GM12874 (cell line): ENCODE measurements around the gene ADAR.

Source experiments
- TF ChIP-seq, protein P1 (sequence below): IDR thresholded peaks from 2 replicates; pipeline ENCODE4 v1.5.1; 2011; ENCODE audit warnings: low read depth, mild to moderate bottlenecking, control low read depth, low read length, moderate library complexity; ENCODE audit not compliant: insufficient read depth

Gene ADAR

DNA sequence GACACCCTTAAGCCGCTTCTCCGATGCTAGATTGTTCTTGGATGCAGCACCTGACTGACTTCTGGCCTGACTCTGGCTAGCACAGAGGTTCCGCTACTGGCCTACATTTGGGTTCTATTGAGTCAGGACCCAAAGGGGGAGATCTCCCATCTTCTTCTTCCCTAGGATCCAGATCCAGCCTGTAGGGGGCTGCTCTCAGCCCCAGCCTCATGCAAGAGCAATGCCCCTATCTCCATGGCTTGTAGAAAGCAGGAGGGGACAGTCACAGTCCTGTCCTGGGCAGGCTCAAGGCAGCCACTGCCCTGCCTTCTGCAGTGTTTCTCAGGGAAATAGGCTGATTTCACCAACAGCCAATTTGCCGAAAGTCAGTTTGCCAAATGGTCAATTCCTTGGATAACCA, 6.3 kb upstream of the ADAR start:
- TF ChIP-seq, protein P1, sequence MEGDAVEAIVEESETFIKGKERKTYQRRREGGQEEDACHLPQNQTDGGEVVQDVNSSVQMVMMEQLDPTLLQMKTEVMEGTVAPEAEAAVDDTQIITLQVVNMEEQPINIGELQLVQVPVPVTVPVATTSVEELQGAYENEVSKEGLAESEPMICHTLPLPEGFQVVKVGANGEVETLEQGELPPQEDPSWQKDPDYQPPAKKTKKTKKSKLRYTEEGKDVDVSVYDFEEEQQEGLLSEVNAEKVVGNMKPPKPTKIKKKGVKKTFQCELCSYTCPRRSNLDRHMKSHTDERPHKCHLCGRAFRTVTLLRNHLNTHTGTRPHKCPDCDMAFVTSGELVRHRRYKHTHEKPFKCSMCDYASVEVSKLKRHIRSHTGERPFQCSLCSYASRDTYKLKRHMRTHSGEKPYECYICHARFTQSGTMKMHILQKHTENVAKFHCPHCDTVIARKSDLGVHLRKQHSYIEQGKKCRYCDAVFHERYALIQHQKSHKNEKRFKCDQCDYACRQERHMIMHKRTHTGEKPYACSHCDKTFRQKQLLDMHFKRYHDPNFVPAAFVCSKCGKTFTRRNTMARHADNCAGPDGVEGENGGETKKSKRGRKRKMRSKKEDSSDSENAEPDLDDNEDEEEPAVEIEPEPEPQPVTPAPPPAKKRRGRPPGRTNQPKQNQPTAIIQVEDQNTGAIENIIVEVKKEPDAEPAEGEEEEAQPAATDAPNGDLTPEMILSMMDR, result no peak

DNA sequence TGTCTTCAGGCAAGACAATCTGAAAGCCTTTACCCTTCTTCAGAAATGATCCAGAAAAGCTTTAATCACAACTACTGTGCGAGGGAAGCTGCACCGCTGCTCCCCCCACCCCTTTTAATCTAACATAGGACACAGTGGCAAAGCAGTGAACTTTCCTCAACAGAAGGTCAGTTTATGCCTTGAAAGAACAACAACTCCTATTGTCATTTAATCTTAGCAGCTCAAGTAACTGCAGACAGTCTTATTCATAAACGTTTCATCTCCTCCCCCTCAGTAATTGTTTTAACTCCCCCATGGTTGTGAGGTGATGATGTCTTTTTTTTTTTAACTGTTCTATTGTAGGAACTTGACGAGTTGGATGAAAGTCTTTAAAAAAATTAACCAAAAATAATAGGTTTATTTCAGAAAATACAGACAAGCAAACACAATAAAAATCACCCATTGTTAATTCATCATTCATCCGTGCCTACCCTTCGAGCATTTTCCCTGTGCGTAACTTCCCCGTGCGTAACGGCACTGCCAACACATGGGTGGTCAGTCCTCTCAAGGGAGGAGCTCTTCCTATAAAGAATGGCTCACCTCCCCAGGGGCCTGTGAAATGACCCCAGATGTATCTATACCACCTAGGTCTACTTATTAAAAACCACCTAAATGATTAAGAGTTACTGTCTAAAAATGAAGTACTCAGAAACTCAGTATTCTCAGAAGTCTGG, 3.3 kb upstream of the ADAR start:
- TF ChIP-seq, protein P1, result no peak

DNA sequence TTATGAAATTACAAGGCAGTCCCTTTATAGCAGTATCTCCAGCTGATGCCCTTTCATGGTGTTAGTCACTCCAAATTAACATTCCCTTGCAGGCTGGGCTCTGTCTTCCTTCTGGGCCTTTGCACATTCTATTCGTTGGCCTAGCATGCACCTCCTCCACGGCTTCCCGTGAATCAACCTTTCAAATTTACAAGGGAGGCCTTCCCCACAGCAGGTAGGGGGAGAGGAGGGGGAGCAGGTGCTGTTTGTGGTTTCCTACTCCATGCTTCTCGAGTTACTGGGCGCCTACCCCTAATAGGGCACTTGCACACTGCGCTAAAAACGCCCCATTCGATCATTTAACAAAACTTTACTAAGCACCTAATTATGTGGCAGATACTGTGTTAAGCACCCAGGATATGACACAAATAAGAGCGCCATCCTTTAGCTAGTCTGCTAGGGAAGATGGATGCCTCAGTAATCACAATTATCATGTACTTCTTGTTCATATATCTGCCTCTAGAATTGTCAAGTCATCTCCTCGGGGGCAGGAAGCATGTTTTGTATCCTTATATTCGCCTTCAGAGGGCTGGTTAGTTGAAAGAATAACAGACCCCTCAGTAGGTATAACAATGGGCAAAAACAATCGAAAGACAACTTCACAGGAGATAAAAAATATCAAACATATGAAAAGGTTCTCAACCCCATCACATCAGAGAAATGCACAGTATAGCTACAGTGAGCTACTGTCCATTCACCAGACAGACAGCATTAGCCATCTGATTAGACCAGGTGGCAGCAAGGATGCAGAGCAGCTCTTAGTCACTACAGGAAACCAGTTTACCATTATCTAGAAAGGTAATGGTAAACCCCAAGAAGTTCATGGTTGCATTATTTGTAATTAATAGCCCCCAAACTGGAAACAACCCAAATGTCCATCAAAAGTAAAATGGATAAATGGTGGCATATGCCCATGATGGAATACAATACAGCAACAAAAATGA, 1.7 kb upstream of the ADAR start:
- TF ChIP-seq, protein P1, result no peak

DNA sequence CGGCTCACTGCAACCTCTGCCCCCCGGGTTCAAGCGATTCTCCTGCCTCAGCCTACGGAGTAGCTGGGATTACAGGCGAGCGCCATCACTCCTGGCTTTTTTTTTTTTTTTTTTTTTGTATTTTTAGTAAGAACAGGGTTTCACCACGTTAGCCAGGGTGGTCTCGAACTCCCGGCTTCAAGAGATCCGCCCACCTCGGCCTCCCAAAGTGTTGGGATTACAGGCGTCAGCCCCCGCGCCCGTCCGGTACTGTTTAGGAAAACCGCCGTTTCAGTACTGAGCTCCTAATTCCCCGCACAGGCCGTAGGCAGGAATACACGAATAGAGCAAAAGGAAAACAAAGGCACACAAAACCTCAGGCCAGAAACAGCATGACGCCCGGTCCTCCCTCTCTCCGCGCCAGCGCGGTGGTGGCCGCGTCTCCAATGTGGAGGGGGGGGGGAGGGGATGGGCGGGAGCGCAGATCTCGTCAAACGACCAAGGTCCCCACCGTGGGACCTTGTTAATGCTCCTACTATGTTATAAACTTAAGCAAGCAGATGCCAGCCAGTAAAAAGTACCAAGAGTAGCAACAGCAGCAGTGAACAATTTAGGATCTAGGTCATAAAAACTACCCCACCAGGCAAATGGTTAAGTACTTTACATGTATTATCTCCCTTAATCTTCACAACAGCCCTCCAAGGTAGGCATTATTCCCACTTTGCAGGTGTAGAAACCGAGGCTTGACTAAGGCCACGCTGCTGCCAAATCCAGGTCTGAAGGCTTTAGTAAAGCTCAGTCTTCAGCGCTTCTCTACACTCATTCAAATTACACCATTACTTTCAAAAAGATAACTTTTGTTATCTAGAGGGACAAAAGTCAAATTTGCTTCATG, 648 bp upstream of the ADAR start:
- TF ChIP-seq, protein P1, result no peak

DNA sequence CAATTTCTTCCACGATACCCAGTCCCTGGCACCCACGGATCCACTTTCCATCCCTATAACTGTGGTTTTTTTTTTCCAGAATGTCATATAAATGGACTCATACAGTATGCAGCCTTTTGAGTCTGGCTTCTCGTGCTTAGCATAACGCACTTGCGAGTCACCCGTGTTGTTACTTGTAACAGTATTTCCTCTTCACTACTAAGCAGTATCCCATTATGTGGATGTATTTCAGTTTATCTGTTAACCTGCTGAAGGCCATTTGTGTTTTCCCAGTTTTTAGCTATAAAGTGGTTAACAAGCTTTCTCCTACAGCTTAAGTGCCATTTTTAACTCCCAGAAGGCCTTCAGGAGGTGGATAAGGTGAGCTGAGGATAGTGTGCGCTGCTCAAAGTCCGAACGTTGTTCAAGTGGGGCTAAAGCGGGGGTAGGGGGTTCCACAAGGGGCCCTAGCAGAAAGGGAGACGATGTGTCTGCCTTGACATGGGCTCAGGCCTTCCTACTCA, 829 bp downstream of the ADAR start:
- TF ChIP-seq, protein P1, result no peak

DNA sequence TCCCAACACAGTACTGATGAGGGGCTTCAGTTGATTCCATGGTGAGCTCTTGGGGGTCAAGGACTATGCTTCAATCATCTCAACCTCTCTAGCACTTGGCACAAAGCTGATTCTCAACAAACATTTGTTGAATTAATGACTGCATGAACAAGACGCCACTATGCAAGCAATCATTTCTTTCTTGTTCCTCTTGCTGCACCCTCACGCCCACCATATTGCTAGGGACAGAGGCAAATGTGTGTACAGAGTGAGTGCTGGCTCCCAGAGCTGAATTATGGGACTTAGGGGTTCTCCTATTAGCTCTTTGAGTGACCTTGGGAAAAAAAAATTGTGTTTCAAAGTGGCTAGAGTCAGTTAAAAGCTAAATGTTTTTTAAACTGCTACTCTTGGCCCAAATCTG, 2.5 kb downstream of the ADAR start:
- TF ChIP-seq, protein P1, result no peak

DNA sequence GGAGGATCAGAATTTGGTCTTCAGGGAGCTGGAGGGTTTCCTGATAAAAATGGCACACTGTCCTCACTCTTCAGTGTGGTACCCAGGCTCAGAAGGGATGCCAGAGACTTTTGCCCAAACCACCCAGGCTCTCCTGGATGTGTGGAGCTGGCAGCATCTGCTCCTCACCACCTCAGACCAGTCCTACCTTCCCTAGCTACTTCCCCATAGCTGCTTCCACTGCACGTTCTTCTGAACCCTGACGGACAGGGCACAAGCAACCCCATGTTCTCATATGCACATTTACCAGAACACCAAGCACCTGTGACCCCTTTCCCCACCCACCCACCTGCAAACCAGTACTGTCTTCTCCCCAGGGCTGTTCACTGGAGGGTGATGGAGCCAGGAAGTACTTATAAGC, 4.7 kb downstream of the ADAR start:
- TF ChIP-seq, protein P1, result no peak
